Right cardiac atrium (tissue), 5 donors: ENCODE data around the gene FHOD1. TPM values are rescaled to one million over a fixed set of nuclear protein-coding genes. Genes with fewer than 3 reads are reported as not detected.

ENCODE experiments used
- ATAC-seq, 2 donors: fragments of 200-7000 bp; cut with Tn5 transposase; one replicate each; pipeline versions ENCODE4 v1.8.0 to v1.9.1; 2020; ENCODE audit warnings: moderate library complexity in 2 of 2, mild to moderate bottlenecking in 1 of 2
- DNase-seq, 3 donors: peaks; one replicate each; pipeline ENCODE4 v3.0.0-alpha.2; 2020
- H3K27ac ChIP-seq: one replicate; pipeline ENCODE4 v1.5.1; 2013; ENCODE audit warnings: mild to moderate bottlenecking, low read length, control low read depth, moderate library complexity
- H3K27me3 ChIP-seq: one replicate; pipeline ENCODE4 v1.6.1; 2013; ENCODE audit not compliant: control insufficient read depth, insufficient read depth
- H3K4me1 ChIP-seq: one replicate; pipeline ENCODE4 v1.6.1; 2013; ENCODE audit warnings: low read length; ENCODE audit not compliant: control insufficient read depth, insufficient read depth
- H3K4me3 ChIP-seq: one replicate; pipeline ENCODE4 v1.5.1; 2013; ENCODE audit warnings: low read length, control low read depth
- H3K9me3 ChIP-seq: one replicate; pipeline ENCODE4 v1.6.1; 2013; ENCODE audit warnings: low read length; ENCODE audit not compliant: control insufficient read depth
- WGBS: extraction: QIAGEN DNeasy Blood & Tissue Kit; methylation state at CpG from one replicate; pipeline ENCODE4 v1.1.7; 2013; 5-methylcytosine and 5-hydroxymethylcytosine counted together
- intact Hi-C, 4 donors: fragments of 100-400 bp; cut with DNase I; formaldehyde crosslinking; loops; one replicate each; pipeline versions ENCODE4 v1.11.0 to v1.14.0; 2022 to 2023
- polyA plus RNA-seq: library from polyadenylated mRNA; stranded (reverse); fragments of 200-250 nt; gene quantifications from one replicate; pipeline ENCODE4 v1.2.3, GENCODE V29; 2013
- total RNA-seq, 4 donors: library from RNA; stranded (reverse); fragmentation: NEBNext Ultra II Directional; extraction: Animal tissue kit (Norgen Biotek cat#: 25700); gene quantifications; one replicate each; pipeline ENCODE4 v1.2.1, GENCODE V29; 2021
- donor health status: healthy with polysubstance abuse.
- donor health status: DM: no; HTN: yes; CAD: no.
- donor health status: DM: no; HTN: no; CAD: no.
- donor health status: DM: no; HTN: yes; CAD: no; lungs with severe emphysema.
- donor health status: DM: yes; HTN: yes; CAD: no.

Gene FHOD1
- total and polyA plus RNA-seq, 5 donors: 16.9 to 32.1 (median 20.5) TPM

DNA sequence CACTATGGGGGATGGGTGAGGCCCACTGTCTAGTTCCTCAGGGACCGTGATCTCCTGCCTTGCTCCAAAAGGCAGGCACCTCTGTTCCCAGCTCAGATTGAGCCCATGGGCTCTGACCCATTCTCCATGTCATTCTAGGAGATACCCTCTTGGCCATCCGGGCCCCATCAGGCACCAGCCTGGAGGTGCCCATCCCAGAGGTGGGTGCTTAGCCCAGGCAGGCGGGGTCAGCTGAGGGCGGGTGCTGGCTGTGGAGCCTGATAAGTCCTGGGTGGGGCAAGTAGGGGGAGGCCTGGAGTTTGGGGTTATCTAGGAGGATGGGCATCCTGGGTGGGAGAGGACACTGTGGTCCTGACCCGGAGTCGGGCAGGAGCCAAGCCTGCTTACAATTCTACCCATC, 53.0 kb downstream of the FHOD1 start:
- Histone ChIP-seq H3K4me1 (peaks cover 5% of the 10 kb centered on the region), H3K27ac (no peak overlapping the region), H3K9me3 (no peaks in the 10 kb centered on the region), H3K27me3 (no peaks in the 10 kb centered on the region), H3K4me3 (no peak overlapping the region)
- DNase-seq (peak in 1 of 3 donors; percentile 49), ATAC-seq (no peak)
- WGBS: 89% methylated on average over 6 of the region's 6 CpGs
- intact Hi-C loops: loop anchor here in 1 of 4 donors (5.0 kb wide), 1 partner anchor 33 kb away; the partner anchor contains the start of gene TMEM208

DNA sequence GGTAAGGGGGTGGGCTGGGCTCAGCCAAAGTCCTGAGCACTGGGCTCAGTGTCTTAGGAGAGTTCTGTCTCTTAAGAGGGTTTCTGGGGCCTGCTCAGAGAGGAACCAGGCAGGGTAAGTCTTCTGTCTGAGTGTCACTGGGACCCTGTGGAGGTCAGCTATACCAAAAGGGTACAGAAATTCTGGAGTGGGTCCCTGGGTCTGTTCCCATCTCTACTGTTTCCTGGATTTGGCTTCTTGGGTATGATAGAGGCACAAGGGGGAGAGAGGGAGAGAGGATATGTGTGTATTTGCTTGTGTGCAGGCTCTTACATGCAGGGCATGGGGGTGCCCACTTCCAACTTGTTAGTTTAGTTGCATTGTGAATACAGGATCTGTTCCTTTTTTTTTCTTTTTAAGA, 53.7 kb downstream of the FHOD1 start:
- peaks cover 5% of the 10 kb centered on the region for H3K4me1 ChIP-seq

DNA sequence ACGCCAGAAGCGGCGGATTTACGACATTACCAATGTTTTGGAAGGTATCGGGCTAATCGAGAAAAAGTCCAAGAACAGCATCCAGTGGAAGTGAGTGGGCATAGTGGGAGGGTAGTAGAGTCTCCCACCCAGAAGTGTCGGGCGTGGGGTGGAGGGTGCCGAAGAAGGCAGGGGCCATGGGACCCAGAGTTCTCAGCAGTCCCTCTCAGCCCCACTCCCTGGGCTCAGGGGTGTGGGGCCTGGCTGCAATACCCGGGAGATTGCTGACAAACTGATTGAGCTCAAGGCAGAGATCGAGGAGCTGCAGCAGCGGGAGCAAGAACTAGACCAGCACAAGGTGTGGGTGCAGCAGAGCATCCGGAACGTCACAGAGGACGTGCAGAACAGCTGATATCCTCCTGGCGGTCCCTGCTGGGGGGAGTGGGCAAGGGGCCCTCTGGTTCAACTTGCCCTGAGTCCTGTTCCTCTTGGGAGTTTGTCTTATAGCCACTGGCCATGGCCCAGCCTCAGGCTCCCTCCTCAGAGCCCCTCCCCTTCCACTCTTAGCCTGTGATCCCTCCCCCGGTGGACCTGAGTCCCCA, 54.4 kb downstream of the FHOD1 start:
- Histone ChIP-seq H3K4me3 (peak overlapping the region; percentile 94), H3K27ac (no peak overlapping the region), H3K4me1 (peaks cover 5% of the 10 kb centered on the region), H3K27me3 (no peaks in the 10 kb centered on the region), H3K9me3 (no peaks in the 10 kb centered on the region)
- ATAC-seq (peak in 1 of 2 donors; percentile 14), DNase-seq (peak in 1 of 3 donors; percentile 50)
- intact Hi-C loops: loop anchor here in 1 of 4 donors (5.0 kb wide), 1 partner anchor 34 kb away; the partner anchor contains the start of gene TMEM208
- WGBS: 25% methylated on average over 17 of the region's 17 CpGs

More for the DNA sequence above, 53.7 kb downstream of the FHOD1 start:
- Histone ChIP-seq H3K27ac (no peak overlapping the region), H3K27me3 (no peaks in the 10 kb centered on the region), H3K9me3 (no peaks in the 10 kb centered on the region), H3K4me3 (no peak overlapping the region)
- no peak for ATAC-seq
- no peak for DNase-seq
- intact Hi-C loops: loop anchor here in 1 of 4 donors (5.0 kb wide), 1 partner anchor 34 kb away; the partner anchor contains the start of gene TMEM208

DNA sequence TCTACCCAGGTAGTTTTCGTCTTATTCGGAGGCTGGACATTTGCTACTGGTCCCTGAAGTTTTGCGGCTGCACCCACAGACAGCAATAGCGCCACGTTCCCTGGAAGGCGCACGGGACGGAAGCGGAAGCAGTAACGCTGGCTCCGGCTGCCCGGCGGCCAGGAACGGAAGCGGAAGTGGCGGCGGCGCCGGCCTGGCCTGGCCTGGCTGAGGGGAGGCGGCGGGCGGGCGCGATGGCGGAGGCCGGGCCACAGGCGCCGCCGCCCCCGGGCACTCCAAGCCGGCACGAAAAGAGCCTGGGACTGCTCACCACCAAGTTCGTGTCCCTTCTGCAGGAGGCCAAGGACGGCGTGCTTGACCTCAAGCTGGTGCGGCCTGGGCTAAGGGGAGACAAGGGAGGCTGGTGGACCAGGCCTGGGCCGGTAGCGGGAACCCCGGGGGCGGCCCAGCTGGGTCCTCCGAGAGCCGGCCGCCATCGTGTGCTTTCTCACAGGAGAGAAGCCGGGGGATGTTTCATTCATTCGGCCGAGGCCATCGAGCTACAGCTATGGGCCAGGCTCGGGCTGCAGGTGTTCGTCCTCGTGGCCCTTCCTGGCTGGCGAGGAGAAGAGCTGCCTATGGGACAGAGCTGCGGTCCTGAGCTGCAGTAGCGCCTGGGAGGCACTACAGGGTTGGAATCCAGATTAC, 55.1 kb downstream of the FHOD1 start, which contains the start of gene E2F4:
Gene E2F4 (plus strand): TSS at position 161 of the 687 bp plus-strand sequence. CDS start 73 bp downstream, at position 234.
- peak; percentile 91 to 92 for ATAC-seq
- H3K9me3 ChIP-seq: no peaks in the 10 kb centered on the region
- WGBS: under 1% methylated on average over 54 of the region's 54 CpGs

DNA sequence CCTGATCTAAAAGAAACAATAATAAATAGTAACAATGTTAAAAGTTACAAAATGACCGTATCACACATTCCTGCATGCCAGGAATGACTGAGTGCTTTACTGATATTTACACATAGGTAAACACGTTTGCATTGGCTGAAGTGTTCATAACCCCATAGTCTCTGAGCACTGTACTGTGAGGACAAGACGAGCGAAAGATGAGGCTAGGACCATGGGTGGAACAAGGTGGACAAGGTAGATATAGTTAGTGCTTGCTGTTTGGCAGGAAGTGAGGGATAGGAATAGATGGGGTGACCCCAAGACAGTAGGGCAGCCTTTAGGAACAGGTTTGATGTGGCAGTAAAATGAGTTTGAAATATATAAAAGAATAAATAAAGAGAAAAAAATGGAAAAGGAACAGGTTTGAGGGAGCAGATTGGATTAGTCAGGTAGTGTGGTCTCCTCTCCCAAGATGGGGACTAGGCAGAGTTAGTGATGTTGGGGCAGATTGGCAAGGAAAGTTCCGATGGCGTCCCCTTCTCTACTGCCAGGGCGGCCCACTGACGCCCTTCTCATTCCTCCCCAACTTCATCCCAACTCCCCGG, 55.8 kb downstream of the FHOD1 start:
- intact Hi-C loops: loop anchor here in 1 of 4 donors (5.0 kb wide), 1 partner anchor 36 kb away; the partner anchor contains the start of gene TMEM208
- DNase-seq (no peak), ATAC-seq (peak in 1 of 2 donors; percentile 2)
- WGBS: 26% methylated on average over 9 of the region's 9 CpGs
- Histone ChIP-seq H3K27ac (no peak overlapping the region), H3K4me3 (peak overlapping the region; percentile 5), H3K4me1 (peaks cover 5% of the 10 kb centered on the region), H3K9me3 (no peaks in the 10 kb centered on the region), H3K27me3 (no peaks in the 10 kb centered on the region)

More for the DNA sequence above, 55.1 kb downstream of the FHOD1 start, which contains the start of gene E2F4:
- Histone ChIP-seq H3K4me1 (peaks cover 5% of the 10 kb centered on the region), H3K27ac (peak within 1 kb of the TSS; percentile 83), H3K4me3 (peak within 1 kb of the TSS; percentile 94), H3K27me3 (no peaks in the 10 kb centered on the region)
- intact Hi-C loops: loop anchor here in 1 of 4 donors (5.0 kb wide), 1 partner anchor 35 kb away; the partner anchor contains the start of gene TMEM208
- peak; percentile 92 to 97 (median 96) for DNase-seq

GRCh38 chr16:67190448-67191399, 56.6 kb downstream of the FHOD1 start:
- Histone ChIP-seq H3K27me3 (no peaks in the 10 kb centered on the region), H3K9me3 (no peaks in the 10 kb centered on the region), H3K4me3 (peak overlapping the region; percentile 21), H3K27ac (peak overlapping the region; percentile 5), H3K4me1 (peaks cover 5% of the 10 kb centered on the region)
- intact Hi-C loops: loop anchor here in 1 of 4 donors (5.0 kb wide), 1 partner anchor 37 kb away; the partner anchor contains the start of gene TMEM208
- no peak for ATAC-seq
- WGBS: 66% methylated on average over 13 of the region's 13 CpGs
- no peak for DNase-seq

- H3K27me3 ChIP-seq: no peaks in the 10 kb centered on the region
- 29% methylated on average over 6 of the region's 6 CpGs for WGBS
- intact Hi-C loops: loop anchor here in 1 of 4 donors (5.0 kb wide), 1 partner anchor 37 kb away; the partner anchor contains the start of gene TMEM208
- H3K27ac ChIP-seq: peak within 1 kb of the TSS; percentile 5
- DNase-seq: peak in 1 of 3 donors; percentile 30
- peaks cover 5% of the 10 kb centered on the region for H3K4me1 ChIP-seq
- no peaks in the 10 kb centered on the region for H3K9me3 ChIP-seq
- no peak for ATAC-seq
- peak within 1 kb of the TSS; percentile 21 for H3K4me3 ChIP-seq
Measured at GRCh38 chr16:67190041-67190440, 57.2 kb downstream of the FHOD1 start, which contains the start of gene EXOC3L1. Gene EXOC3L1 (minus strand): TSS chr16:67190136. CDS start chr16:67189676, 460 bp downstream.

DNA sequence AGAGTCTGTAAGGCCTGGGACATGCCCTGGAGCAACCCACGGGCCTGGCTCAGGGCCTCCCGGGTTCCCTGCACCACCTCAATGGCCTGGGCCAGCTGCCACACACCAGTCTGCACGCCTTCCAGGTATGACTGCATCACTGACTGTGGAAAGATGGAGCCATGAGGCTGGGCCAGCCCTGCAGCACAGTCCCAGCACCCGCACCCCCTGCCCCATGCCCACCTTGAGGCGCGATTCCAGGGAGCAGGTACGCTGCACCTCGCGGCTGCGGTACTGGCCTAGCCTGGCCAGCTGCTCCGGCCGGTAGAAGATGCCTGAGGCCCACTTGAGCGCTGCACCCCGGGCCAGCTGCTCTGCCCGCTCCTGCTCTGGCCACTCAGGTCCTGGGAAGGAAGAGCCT, 58.5 kb downstream of the FHOD1 start:
- Histone ChIP-seq H3K27me3 (no peaks in the 10 kb centered on the region), H3K4me1 (peaks cover 7% of the 10 kb centered on the region), H3K4me3 (no peak overlapping the region), H3K27ac (no peak overlapping the region), H3K9me3 (no peaks in the 10 kb centered on the region)
- WGBS: 92% methylated on average over 15 of the region's 15 CpGs
- ATAC-seq (no peak), DNase-seq (peak in 1 of 3 donors; percentile 53)
- intact Hi-C loops: no loop called here

DNA sequence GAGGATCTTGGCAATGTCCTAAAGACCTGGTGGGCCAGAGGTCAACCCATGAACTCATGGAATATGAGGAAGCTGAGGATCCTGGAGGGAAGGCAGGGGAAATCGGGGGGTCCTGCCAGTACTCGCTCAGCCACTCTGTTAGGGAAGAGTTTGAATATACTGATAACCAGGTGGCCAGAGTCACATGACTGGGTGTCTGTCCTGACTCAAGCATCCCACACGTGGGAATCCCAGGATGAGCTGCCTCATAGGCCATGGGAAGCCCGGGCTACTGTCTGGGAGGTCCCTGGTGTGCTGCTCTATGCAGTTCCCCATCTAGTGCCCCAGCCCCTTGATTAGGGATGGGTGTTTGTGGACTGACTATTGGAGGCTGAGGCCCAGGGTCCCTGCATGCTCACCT, 59.0 kb downstream of the FHOD1 start:
- Histone ChIP-seq H3K27ac (no peak overlapping the region), H3K4me1 (peaks cover 7% of the 10 kb centered on the region), H3K9me3 (no peaks in the 10 kb centered on the region), H3K27me3 (no peaks in the 10 kb centered on the region), H3K4me3 (no peak overlapping the region)
- DNase-seq (no peak), ATAC-seq (no peak)
- 66% methylated on average over 4 of the region's 4 CpGs for WGBS
- intact Hi-C loops: no loop called here
